ENCODE data around the gene PHYHIPL.

GRCh38 chr10:59138052-59138451 is 38.4 kb upstream of the PHYHIPL start:
- TF ChIP-seq CTCF (IDR thresholded peaks at IDR 0.05; ENCODE audit: control extremely low read depth in 1 of 3, insufficient read depth in 1 of 3, low read depth in 1 of 3, low read length in 3 of 3) (no peak), POLR2A (IDR thresholded peaks at IDR 0.05; ENCODE audit: control extremely low read depth in 1 of 2, low read depth in 2 of 2, low read length in 2 of 2) (no peak), JUND (IDR thresholded peaks at IDR 0.05; ENCODE audit: low read length) (no peak), TCF12 (IDR thresholded peaks at IDR 0.05; ENCODE audit: low read depth, low read length) (no peak), JUN (IDR thresholded peaks at IDR 0.05; ENCODE audit: low read depth, low read length) (no peak), EP300 (IDR thresholded peaks at IDR 0.05; ENCODE audit: borderline replicate concordance in 1 of 2, low read depth in 2 of 2, low read length in 2 of 2) (no peak), EZH2 (IDR thresholded peaks at IDR 0.05; ENCODE audit: low read depth, low read length, severe bottlenecking) (no peak), TAF1 (IDR thresholded peaks at IDR 0.05; ENCODE audit: low read depth, low read length) (no peak), BRCA1 (IDR thresholded peaks at IDR 0.05; ENCODE audit: low read depth, low read length) (no peak), PHF8 (conservative IDR thresholded peaks at IDR 0.05; ENCODE audit: low read depth, low read length) (no peak), ZNF274 (IDR thresholded peaks at IDR 0.05; ENCODE audit: borderline replicate concordance, extremely low read depth, low read length) (no peak), SIN3A (conservative IDR thresholded peaks at IDR 0.05 in 1 of 2, IDR thresholded peaks at IDR 0.05 in 1 of 2; ENCODE audit: low read depth in 1 of 2, low read length in 2 of 2) (no peak), CHD7 (IDR thresholded peaks at IDR 0.05; ENCODE audit: insufficient replicate concordance, low read length) (no peak), KDM1A (IDR thresholded peaks at IDR 0.05; ENCODE audit: borderline replicate concordance, low read length) (no peak)
